NCI-H187 treated with DMSO at 0.1 percent for 48 hours (cell line): Measurements from ENCODE around the gene SUN5.

Experiments used
- DNase-seq: peaks from one replicate; lab custom pipeline; 2025; lab: John Stamatoyannopoulos, UW

Gene SUN5

DNA sequence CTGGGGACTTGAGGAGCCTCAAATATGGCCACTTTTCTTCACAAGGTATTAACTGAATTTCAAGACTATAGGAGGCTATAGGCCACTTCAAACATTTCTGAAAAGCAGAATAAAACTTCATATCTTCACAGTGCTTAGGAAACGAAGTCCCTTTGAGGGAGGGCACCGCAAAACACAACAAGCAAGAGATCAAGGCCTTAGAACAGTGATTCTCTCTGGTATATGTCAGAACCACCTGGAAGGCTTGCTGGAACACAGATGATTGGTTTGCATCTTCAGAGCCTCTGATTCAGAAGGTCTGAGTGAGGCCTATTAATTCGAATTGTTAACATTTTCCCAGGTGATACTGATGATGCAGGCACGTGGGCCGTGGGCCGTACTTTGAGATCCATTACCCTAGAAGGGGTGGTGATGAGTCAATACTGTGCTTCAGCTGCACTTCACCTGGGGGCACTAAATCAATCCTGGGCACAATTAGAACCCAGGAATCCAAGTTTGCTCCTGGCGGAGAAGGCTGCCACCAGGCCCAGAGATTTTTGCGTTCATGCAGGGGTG, 10.7 kb downstream of the SUN5 start:
- DNase-seq, result no peak

DNA sequence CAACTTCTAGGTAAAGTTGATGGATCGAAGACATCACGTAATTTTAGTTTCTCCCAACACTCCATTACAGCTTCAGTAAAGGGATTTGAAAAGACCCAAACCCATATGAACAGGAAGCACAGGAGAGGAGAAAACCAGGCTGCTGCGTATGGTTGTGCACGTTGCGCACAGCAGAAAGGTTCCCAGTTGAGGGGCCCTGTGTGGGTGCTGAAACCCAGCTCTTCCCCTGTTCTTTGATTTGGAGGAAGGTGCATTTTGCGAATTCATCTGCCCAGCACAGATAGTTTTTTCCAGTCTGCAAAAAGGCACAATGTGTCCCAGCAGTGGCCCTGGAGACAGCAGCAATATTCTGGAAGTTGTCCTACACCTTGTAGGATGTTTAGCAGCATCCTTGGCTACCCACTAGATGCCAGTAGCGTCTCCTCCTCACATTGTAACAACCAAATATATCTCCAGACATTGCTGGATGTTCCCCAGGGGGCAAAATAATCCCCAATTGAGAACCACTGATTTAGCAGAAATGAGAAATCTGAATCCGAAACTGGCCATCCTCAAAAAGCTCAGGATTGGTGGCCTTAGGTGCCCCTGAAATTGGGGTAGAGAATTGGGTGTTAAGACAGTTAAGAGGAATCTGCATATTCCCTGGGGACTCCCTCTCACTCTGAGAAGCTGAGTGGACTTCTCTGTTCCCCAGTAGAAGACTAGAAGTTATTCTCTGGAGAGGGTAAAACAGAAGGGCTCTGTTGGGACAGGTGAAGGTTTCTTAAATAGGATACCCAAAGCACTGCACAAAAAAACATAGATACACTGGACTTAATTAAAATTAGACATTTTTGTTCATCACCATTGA, 12.2 kb downstream of the SUN5 start:
- no peak for DNase-seq

DNA sequence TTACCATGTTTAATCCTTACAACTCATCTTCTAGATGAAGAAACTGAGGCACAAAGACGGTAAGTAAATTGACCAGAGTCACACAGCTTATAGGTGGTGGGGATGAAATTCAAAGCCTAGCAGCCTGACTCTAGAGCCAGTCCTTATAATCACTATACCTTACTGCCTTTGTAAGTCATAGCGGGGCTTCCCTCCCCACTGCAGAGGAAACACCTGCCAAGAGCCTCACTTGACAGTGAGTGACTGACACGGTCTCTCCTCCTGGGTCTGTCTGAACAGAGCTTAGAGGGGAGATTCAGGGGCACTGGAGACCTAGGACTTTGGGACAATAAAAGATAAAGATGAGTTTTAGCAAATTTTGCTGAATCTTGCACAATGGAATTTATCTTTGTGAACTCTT, 12.8 kb downstream of the SUN5 start:
- DNase-seq, result no peak

DNA sequence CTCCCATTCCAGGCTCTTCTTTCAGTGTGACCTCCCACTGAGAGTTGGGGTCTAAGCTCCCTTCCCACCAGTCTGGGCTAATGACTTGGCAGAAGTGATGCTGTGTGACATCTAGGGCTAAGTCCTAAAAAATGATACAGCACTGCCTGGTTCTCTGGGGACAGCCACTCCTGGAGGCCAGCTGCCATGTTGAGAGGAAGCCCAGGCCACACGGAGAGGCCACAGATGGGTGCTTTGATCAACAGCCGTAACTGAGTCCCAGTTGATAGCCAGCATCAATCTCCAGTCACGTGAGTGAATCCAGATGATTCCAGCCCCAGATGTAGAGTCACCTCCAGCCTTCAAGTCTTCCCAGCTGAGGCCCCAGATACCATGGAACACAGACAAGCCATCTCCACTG, 13.8 kb downstream of the SUN5 start:
- DNase-seq, result no peak

DNA sequence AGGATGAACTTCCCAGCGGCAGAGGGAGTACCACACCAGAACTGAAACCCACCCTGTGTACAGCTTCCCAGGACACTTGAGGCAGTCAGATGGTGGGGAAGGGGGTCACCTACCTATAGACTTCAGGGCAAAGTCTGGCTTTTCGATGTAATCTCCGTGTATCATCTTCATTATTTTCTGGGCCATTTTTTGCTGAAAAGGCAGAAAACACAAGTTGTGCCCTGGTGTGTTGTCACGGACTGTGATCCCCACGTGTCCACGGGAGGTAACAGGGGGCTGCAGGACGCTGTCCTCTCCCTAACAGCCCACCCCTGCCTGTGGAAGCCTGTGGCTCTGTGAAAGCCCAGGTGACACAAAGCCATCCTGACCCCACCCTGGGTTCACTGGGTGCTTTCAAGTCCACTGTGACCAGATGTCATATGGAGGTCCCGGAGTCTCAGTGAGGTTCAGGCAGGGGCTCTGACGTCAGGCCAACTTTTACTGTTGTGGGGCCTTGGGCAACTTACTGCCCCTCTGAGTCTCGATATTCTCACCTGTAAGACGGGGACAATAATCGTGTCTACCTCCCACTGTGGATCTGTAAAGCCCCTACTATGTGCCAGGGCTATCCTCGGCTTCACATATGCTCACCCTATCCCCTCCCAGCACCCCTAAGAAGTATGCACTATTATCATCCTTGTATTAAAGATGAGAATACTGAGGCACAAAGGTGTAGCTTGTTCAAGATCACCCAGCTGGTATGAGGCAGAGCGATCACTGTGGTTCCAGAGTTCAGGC, 14.5 kb downstream of the SUN5 start:
- no peak for DNase-seq

DNA sequence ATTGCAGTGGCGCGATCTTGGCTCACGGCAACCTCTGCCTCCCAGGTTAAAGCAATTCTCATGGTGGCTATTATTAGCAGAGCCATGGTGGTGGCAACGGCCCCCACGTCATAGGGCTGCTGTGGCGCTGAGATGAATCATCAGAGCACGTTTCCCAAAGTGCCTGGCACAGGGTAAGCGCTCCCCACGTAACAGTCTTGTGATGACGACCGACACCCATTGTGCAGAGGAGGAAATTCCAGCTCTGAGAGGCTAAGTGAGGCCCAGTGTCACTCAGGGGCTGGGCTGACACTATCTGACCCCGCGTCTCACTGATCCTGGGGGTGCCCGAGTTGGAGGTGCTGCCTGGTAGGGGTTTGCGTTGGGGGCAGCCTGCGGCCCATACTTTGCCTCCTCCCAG, 16.2 kb downstream of the SUN5 start:
- no peak for DNase-seq

DNA sequence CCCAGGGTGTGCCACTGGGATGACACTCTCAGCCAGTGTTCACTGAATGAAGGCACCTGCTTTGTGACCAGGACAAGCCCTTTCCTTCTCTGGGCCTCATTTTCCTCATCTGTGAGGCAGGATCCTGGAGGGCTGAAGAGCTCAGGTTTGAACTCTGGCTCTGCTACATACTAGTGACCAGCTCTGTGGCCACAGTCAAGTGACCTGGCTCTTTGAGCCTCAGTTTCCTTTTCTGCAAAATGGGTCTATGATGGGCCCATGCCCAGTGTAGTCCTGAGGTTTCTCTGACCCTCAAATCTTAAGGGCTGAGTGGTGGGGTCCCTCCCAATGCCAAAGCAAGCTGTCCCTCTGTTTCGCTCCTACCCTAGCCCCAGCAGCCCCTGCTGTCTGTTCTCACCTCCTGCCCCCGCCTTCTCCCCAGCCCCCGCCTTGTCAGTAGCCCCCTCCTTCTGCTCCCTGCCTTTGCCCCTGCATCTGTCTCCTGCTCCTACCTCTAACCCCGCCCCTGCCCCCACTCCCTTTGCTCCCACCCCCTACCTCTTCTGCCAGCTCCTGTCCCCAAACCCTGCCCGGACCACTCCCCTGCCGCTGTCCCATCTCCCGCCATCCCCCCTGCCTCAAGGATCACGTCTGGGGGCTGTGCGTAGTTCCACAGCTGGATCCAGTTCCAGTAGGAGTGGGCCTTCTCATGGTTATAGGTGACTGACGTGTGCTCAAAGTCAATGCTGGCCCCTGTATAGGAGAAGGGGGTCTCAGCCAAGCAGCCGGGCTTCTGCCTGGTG, 17.0 kb downstream of the SUN5 start:
- no peak for DNase-seq

DNA sequence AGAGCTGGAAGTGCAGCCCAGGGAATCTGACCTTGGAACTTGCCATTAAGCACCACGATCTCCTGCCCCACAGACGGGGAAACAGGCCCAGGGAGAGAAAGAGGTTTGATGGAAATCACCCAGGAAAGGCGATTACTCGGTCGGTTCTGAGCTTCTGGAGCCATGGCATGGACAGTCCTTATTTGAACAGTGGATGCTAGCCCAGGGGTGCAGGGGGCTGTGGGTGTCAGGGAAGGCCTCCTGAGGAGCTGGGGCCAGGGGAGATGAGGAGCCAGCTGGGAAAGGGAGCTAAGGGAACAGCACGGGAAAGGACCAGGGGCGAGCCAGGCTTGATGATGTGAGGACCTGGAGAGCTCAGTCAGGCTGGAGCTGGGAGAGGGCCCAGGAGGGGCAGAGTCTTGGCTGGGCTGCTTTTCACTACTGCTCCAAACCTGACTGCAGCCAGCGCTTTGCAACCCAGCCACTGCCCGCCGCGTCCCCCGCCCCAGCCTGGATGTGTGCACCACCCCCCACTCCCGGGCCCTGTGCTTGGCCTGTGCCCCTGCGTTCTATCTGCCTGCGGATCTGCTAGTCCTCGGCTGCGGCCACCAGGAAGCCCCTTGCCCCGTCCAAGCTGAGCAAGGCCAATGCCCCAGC, 17.8 kb downstream of the SUN5 start:
- no peak for DNase-seq

DNA sequence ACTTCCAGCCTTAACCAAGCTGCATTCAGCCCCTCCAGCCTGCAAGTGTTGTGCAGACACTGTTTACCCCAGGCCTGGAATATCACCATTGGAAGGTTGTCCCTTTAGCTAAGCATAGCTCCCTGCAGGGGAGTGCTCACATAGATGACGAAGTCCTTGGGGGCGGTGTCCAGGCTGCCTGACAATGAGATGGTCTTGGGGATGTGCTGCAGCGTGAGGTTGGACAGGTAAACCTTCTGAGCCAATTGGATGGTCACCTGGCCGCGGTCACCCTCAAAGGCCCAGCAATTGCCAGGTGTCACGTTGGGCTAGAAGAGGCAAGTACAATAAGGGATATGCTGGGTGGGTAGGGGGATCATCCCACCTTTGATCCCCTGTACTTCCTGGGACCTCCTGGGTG, 18.6 kb downstream of the SUN5 start:
- DNase-seq, result no peak

DNA sequence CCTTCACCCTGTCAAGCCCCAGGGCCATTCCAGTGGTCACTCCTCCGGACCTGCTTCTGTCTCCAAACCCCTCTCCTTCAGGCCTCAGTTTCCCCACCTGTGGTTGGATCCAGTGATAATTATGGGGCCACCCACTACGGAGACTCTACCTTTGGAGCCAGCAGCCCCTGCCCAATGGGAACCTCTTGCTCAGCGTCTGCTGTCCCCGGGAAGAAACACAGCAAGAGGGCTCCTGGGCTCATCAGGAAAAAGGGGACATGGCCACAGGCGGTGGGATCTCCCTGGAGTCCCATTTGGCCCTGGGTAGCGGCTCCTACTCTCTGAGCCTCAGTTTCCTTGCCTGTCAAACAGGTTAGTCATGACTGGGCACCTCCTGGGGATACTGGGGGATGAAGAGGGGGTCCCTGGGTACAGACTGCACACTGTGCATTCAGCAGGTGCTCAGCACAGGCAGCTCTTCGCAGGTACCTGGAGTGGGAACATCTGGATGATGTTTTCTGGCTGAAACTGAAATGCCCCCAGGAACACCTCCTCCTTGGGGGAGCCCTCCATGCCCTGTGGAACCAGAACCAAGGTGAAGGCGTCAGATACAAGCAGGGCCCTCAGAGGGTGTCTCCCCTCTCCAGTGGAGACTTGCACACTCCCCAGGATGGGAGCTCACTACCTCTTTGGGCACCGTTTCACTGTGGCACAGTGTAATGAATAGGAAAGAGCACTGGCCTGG, 19.4 kb downstream of the SUN5 start:
- no peak for DNase-seq

DNA sequence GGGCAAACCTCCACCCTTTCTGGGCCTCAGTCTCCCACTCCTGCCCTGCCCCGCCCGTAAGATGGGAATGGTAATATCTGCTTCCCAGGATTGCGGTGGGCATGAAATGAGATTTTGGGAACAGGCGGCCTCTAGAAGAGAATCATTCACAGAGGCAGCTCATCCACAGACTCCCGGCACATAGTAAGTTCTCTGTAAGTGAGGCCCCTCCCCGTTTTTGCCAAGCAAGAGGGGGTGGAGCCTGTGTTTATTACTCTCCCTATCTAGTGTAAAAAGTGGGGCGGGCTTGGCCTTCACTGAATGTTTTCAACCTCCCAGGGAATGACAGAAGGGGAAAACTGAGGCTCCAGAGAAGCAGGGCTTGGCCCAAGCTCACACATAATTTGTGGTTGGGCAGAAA, 20.0 kb downstream of the SUN5 start:
- DNase-seq, result no peak

DNA sequence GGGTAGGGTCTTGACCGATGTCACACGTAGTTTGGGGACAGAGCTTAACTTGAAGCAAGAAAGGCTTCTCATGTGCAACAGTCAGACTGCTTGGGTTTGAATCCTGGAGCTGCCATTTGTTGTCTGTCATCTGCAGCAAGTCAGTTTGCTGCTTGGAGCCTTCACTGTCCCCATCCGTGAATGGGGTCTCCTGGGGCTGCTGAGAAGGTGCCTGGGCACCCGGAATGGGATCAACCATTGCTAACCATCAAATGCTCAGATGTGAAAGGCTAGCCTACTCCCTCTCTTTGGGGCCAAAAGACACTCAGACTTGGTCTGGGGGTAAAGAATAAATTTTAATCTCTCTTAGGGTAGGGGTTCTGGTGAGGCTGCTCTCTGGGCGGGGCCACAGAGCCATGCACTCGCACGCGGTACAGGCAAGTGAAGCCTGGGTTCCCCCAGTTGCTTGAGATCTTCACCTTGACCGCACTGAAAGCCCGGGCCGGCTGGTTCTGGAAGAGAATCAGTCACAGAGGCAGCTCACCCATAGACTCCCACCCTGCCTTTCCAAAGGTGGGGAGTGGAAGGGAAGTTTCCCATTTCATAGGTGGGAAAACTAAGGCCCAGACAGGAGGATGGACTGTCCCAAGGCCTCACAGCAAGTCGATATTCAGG, 20.6 kb downstream of the SUN5 start:
- DNase-seq, result no peak

DNA sequence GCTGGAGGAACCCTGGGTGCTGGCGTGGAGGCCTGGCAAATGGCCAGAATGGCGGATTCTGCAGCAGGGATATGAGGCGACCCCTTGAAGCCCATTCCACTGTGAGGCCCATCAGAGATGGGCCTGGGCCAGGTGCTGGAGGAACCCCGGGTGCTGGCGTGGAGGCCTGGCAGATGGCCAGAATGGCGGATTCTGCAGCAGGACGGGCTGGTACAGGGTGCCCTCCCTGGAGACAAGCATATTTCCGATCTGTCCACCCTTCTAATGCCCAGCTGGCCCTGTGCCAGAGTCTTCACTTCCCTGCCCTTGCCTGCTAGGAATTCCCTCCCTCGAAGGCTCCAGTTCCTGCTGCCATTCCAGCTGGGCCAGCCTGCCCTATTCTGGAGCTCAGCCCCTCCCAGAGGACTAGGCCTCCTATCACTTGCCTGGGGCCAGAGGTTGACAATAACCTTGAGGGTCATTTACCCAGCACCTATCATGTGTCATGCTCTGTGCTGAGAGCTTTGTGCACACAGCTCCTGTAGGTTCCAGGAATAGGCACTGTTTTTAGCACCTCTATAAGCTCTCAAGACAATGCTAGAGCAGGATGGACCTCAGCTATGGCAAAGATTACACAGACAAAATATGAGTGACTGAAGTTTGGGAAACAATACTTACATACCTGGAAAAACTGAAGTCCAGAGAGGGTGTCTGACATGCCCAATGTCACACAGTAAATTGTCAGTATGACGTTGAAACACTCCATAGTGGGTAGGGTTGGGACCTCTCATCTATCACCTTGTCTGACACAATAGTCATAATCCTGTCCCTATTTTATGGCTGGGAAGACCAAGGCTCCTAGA, 21.4 kb downstream of the SUN5 start:
- DNase-seq, result no peak

DNA sequence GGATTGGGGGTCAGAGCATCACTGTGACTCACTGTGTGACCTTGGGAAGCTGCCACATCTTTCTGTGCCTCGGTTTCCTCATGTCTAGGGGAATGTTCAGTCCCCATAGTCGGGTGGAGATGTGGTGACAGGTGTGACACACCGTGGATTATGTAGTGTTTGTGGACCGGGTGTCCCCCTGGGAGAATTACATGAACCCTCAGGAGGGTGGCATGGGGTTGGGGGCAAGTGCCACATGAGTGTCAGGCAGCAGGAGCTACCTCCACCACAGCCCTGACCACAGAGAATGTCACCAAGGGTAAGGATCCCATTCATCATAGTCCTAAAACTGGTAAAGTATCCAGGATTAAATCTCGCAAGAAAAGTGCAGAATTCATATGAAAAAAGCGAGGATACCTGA, 23.2 kb downstream of the SUN5 start:
- DNase-seq, result no peak

DNA sequence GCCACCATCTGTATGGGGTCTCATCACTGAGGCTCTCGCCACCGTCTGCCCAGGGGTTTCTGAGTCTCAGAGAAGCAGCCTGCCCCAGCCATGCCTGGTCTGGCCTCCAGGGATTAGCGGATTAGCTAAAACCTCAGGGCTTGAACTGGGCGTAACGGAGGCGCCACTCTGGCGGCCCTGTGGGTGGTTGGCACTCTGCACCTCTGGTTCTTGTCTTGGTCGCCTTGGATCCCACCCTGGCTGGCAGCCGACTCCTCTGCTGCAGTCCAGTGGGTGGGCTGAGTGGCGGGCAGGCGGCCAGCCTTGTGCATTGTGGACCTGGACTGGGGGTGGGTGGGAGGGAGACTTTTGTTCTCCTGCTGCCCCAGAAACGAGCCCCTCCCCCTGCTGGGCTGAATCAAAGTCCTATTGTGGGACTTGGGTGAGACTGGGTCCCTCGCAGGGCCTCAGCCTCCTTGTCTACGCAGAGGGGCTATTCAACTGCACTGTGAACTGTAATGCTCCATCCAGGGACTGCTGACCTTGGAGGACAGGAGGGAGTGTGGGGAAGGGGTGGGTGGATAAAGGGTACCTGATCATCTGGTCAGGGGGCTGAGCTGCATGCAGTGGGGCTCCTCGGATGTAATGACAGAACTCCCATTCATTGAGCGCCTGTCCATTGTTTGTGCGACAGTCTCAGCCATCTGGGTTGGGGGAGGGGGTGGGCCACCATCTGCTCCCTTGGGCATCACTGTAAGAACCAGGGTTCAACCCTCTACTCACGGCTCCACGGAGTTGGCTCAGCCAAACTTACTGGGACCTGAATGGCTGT, 23.9 kb downstream of the SUN5 start:
- DNase-seq, result no peak

DNA sequence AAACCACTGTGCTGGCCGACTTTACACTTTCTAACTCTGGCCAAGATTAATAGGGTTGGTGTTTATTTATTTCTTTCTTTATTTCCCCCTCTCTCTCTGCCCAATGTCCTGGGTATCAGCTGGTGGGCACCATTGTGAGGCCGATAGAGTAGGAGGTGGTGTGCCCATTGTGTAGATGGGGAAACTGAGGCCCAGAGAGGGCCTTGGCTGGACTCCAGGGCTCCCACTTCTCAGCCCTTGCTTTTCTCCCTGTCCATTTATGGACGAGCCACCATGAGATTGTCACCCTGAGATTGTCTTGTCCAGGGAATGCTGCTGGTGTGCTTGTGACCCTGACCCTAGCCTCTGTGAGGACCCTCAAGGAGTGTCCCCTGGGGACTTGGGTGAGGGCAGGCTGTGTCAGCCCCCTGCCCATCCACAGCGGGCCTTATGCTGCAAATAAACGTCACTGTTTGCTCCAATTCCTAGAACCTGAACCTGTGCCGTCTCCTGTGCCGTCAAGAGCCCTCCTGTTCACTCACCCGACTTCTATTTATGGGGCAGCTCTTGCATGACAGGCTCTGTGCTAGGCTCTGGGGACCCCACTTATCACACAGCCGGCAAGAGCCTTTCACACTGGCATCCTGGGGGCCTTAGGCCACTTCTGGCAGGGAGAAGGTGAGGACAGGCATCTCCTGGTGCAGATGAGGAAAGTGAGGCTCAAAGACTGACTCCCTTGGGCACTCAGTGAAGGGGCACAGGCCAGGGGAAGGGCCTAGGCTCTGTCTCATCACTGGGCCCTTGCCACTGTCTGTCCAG, 24.8 kb downstream of the SUN5 start:
- DNase-seq, result no peak

DNA sequence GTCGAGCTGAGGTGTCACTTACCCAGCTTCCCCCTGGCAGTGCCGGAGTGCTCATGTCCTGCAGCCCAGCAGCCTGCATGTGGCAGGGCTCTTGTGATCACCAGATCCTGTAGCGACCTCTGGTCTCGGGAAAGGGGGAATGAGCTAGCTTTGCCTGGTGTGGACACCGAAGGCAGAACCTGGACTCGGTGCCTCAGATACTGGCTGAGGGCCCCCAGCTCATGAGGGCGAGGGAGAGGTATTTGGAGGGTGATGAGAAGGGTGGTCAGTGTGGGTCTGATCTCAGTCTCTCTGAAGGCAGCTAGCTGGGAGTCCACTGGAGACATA, 26.3 kb downstream of the SUN5 start:
- DNase-seq, result no peak
